GM19395 (cell line): ENCODE results near the gene ASIC4.
A peak's percentile ranks its signal among the peaks of the same experiment; 100 is the strongest.

Experiments
- ATAC-seq: cut with Tn5 transposase; IDR thresholded peaks from one replicate; pipeline ENCODE4 v1.9.1; 2021; ENCODE audit warnings: mild to moderate bottlenecking, moderate library complexity; ENCODE audit not compliant: unreplicated experiment

The ASIC4 gene

GRCh38 chr2:219532378-219532649 lies 18.0 kb downstream of the ASIC4 start:
- ATAC-seq, result no peak

GRCh38 chr2:219533930-219534661 lies 19.8 kb downstream of the ASIC4 start:
- ATAC-seq, result no peak

GRCh38 chr2:219536425-219536824 lies 22.1 kb downstream of the ASIC4 start:
- no peak for ATAC-seq

GRCh38 chr2:219536967-219537366 lies 22.7 kb downstream of the ASIC4 start:
- ATAC-seq, result no peak

GRCh38 chr2:219537657-219538488 lies 23.6 kb downstream of the ASIC4 start:
- no peak for ATAC-seq

- ATAC-seq, result no peak
Observed at GRCh38 chr2:219538504-219538951, 24.2 kb downstream of the ASIC4 start.

- ATAC-seq, result no peak
Observed at GRCh38 chr2:219538956-219539788, 24.9 kb downstream of the ASIC4 start.

GRCh38 chr2:219539926-219540678 lies 25.8 kb downstream of the ASIC4 start:
- no peak for ATAC-seq

GRCh38 chr2:219540784-219541504 lies 26.7 kb downstream of the ASIC4 start:
- ATAC-seq, result no peak

- peak; percentile 59 for ATAC-seq
Observed at GRCh38 chr2:219541611-219542180, 27.4 kb downstream of the ASIC4 start.

GRCh38 chr2:219542931-219543595 lies 28.8 kb downstream of the ASIC4 start:
- peak; percentile 34 for ATAC-seq

GRCh38 chr2:219543596-219544358 lies 29.5 kb downstream of the ASIC4 start, which contains the start of the genes CHPF and TMEM198:
Gene CHPF, minus strand, starts transcription at chr2:219543809. Its CDS starts 271 bp downstream, at chr2:219543538.
Gene TMEM198, plus strand, starts transcription at chr2:219544028. Its CDS starts 700 bp downstream, at chr2:219544728.
- ATAC-seq, result peak; percentile 77

- no peak for ATAC-seq
Observed at GRCh38 chr2:219544567-219544966, 30.3 kb downstream of the ASIC4 start.

GRCh38 chr2:219545295-219545942 lies 31.1 kb downstream of the ASIC4 start:
- ATAC-seq, result no peak

- no peak for ATAC-seq
Observed at GRCh38 chr2:219545943-219546352, 31.7 kb downstream of the ASIC4 start.

- ATAC-seq, result no peak
Observed at GRCh38 chr2:219547621-219548020, 33.3 kb downstream of the ASIC4 start.

GRCh38 chr2:219548990-219549389 lies 34.7 kb downstream of the ASIC4 start:
- ATAC-seq, result no peak

GRCh38 chr2:219549619-219550018 lies 35.3 kb downstream of the ASIC4 start:
- ATAC-seq, result no peak
